ENCODE data around the gene PLA2G15. TPM values are rescaled to one million over a fixed set of nuclear protein-coding genes. Genes with fewer than 3 reads are reported as not detected.

Gene PLA2G15
- polyA plus RNA-seq, 1 experiment, result 15.7 TPM

DNA sequence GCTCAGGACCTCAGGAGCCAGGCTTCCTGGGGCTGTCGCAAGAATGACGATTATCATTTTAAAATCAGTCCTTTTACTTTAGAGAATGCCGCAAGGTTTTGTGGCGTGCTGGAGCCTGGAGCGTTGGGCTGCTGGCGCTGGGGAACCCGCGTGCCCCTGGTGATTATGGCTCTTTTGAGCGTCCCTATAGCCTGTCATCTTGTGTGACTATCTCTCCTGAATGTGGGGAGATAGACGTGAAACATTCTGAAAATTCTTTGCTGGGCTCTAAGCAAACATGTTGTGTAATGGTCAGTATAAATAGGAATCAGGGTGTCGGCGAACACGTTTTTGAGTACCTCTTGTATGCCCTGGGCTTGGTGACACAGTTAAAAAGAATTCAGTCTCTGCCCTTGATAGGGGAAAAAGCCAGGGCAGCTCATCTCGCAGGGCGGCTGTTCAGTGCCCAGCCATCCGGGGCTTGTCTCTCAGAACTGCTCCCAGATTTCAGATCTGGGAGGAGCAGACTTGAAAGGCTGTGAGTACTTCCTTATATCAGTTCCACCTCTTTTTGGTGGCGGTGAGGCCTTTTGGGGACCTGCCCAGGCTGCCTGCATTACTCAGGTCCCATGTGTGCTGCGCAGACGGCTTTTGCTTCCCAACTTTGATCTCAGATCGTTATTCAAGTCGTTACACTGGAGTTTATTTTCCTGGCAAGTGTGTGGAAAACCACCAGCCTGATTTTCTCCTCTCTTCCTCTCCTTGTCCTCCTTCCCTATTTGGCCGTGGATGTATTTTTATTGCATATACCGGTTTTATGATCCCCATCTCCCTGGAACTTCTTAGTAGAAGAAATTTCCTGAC, 20.1 kb downstream of the PLA2G15 start:
- H3K27me3 ChIP-seq (ENCODE audit: control insufficient read depth, insufficient read depth, low read length), result no peaks in the 10 kb centered on the region
- POLR2A ChIA-PET, result interaction anchor here (0.5 to 1.9 kb wide), 2 partner anchors 22 to 23 kb away, joined by 5 to 9 read pairs; no protein-coding TSS in a partner anchor
- H3K27ac ChIP-seq (ENCODE audit: low read depth, low read length), result peak overlapping the region; percentile 94
- TF ChIP-seq, protein P1, sequence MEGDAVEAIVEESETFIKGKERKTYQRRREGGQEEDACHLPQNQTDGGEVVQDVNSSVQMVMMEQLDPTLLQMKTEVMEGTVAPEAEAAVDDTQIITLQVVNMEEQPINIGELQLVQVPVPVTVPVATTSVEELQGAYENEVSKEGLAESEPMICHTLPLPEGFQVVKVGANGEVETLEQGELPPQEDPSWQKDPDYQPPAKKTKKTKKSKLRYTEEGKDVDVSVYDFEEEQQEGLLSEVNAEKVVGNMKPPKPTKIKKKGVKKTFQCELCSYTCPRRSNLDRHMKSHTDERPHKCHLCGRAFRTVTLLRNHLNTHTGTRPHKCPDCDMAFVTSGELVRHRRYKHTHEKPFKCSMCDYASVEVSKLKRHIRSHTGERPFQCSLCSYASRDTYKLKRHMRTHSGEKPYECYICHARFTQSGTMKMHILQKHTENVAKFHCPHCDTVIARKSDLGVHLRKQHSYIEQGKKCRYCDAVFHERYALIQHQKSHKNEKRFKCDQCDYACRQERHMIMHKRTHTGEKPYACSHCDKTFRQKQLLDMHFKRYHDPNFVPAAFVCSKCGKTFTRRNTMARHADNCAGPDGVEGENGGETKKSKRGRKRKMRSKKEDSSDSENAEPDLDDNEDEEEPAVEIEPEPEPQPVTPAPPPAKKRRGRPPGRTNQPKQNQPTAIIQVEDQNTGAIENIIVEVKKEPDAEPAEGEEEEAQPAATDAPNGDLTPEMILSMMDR (IDR thresholded peaks at IDR 0.05; ENCODE audit: low read depth, low read length), result no peak
- DNase-seq (ENCODE audit: low read depth, low spot score), result no peak
- peak overlapping the region; percentile 98 for H3K4me3 ChIP-seq (ENCODE audit: low read depth, low read length)
- CTCF ChIA-PET, result interaction anchor here (5.8 kb wide), 1 partner anchor 60 kb away, joined by 158 read pairs; no protein-coding TSS in a partner anchor
- H3K9me3 ChIP-seq (ENCODE audit: control insufficient read depth, insufficient read depth, low read length), result no peaks in the 10 kb centered on the region; the same call in 1 of the 2 replicates

DNA sequence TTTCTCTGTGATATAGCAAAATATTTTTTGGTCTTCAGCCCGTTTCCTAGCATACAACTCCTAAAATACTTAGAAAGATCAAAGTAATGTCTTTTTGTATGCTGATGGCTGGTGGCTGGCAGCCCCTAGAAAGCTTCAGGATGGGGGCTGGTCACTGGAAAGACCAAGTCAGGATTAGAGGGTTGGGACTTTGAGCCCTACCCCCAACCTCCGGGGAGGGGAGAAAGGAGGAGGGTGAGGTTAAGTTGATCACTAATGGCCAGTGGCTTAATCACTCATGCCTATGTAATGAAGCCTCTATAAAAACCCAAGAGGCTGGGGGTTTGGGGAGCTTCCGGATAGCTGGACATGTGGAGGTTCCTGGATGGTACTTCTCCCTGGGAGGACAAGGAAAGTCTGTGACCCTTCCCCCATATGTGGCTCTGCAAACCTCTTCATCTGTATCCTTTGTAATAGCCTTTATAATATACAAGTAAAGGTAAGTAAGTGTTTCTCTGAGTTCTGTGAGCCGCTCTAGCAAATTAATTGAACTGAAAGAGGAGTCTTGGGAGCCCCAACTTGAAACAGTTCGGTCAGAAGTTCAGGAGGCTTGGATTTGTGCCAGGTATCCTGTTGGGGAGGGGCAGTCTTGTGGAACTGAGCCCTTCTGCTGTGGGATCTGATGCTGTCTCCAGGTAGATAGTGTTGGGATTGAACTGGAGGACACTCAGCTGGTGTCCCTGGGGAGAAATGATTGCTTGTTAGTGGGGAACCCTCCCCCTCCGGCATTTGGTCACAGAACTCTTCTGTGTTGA, 22.6 kb downstream of the PLA2G15 start:
- no peak for DNase-seq (ENCODE audit: low read depth, low spot score)
- H3K9me3 ChIP-seq (ENCODE audit: control insufficient read depth, insufficient read depth, low read length), result no peaks in the 10 kb centered on the region; the same call in 1 of the 2 replicates
- H3K27ac ChIP-seq (ENCODE audit: low read depth, low read length), result no peak overlapping the region
- CTCF ChIA-PET, result interaction anchor here (1.7 kb wide), 1 partner anchor 61 kb away, joined by 4 read pairs; no protein-coding TSS in a partner anchor
- TF ChIP-seq, protein P1 (IDR thresholded peaks at IDR 0.05; ENCODE audit: low read depth, low read length), result no peak
- H3K27me3 ChIP-seq (ENCODE audit: control insufficient read depth, insufficient read depth, low read length), result no peaks in the 10 kb centered on the region
- POLR2A ChIA-PET, result no interaction called here
- no peak overlapping the region for H3K4me3 ChIP-seq (ENCODE audit: low read depth, low read length)

DNA sequence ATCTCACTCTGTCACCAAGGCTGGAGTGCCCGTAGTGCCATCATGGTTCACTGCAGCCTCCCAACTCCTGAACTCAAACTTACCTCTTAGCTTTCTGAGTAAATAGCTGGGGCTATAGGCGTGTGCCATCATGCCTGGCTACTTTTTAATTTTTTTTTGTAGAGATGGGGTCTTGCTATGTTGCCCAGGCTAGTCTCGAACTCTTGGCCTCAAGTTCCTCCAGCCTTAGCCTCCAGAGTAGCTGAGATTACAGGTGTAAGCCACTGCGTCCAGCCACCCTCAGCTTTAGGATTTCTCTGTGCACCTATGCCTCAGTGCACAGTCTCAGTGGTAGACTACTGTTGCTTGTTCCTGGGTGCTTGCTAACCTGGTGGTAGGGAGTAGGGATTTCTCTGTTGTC, 24.6 kb downstream of the PLA2G15 start:
- ChIA-PET CTCF (interaction anchor here (1.1 kb wide), 1 partner anchor 9 kb away, joined by 4 read pairs; no protein-coding TSS in a partner anchor), POLR2A (interaction anchor here (0.6 to 2.2 kb wide), 2 partner anchors 41 to 105 kb away, joined by 6 read pairs; partner anchors contain the start of genes PRMT7 and SLC7A6OS)
- Histone ChIP-seq H3K27ac (ENCODE audit: low read depth, low read length) (no peak overlapping the region), H3K4me3 (ENCODE audit: low read depth, low read length) (no peak overlapping the region), H3K9me3 (ENCODE audit: control insufficient read depth, insufficient read depth, low read length) (no peaks in the 10 kb centered on the region; the same call in 1 of the 2 replicates), H3K27me3 (ENCODE audit: control insufficient read depth, insufficient read depth, low read length) (no peaks in the 10 kb centered on the region)
- TF ChIP-seq, protein P1 (IDR thresholded peaks at IDR 0.05; ENCODE audit: low read depth, low read length), result no peak
- DNase-seq (ENCODE audit: low read depth, low spot score), result no peak

DNA sequence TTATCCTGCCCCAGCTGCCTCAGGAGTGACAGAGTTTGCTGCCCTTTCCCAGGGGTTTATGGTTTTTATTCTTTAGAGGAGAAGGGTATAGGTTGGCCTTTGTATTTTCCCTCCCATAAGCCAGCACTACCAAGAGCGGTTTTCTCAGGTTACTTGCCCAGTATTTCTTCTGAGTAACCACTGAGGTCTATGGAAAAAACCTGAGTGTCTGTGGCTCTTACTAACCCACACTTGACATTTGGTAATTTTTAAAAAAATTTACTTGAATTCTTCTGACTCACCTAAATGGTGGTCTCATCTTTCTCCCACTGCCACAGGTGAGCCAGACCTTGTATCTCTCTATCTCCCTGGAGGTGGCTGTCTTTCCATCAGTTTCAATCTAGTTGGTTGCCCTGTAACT, 25.2 kb downstream of the PLA2G15 start:
- ChIA-PET CTCF (interaction anchor here (1.0 to 1.1 kb wide), 2 partner anchors 9 to 59 kb away, joined by 3 to 4 read pairs; no protein-coding TSS in a partner anchor), POLR2A (interaction anchor here (2.2 kb wide), 1 partner anchor 41 kb away, joined by 6 read pairs; the partner anchor contains the start of genes PRMT7 and SLC7A6OS)
- Histone ChIP-seq H3K9me3 (ENCODE audit: control insufficient read depth, insufficient read depth, low read length) (no peaks in the 10 kb centered on the region), H3K27ac (ENCODE audit: low read depth, low read length) (no peak overlapping the region), H3K4me3 (ENCODE audit: low read depth, low read length) (no peak overlapping the region), H3K27me3 (ENCODE audit: control insufficient read depth, insufficient read depth, low read length) (no peaks in the 10 kb centered on the region)
- TF ChIP-seq, protein P1 (IDR thresholded peaks at IDR 0.05; ENCODE audit: low read depth, low read length), result no peak
- no peak for DNase-seq (ENCODE audit: low read depth, low spot score)
